ENCODE measurements around the gene MOV10L1. TPM values are rescaled to one million over a fixed set of nuclear protein-coding genes. Genes with fewer than 3 reads are reported as not detected.

MOV10L1 gene
- total RNA-seq, 4 donors from 2014 or later = 0.68 to 0.80 TPM; not detected in 2

GRCh38 chr22:50060441-50061140 lies 29.2 kb upstream of the MOV10L1 start:
- 72% methylated on average over 6 of the region's 28 CpGs for WGBS
- Histone ChIP-seq H3K36me3 (no peaks in the 10 kb centered on the region), H3K27me3 (peaks cover 50% of the 10 kb centered on the region), H3K4me3 (no peak overlapping the region), H3K9me3 (no peaks in the 10 kb centered on the region), H3K27ac (no peak overlapping the region), H3K4me1 (peaks cover 15% of the 10 kb centered on the region)
- TF ChIP-seq EP300 (IDR thresholded peaks at IDR 0.05) (no peak), POLR2A (IDR thresholded peaks at IDR 0.05) (no peak), CTCF (IDR thresholded peaks at IDR 0.05) (no peak), POLR2AphosphoS5 (IDR thresholded peaks at IDR 0.05) (no peak)
- DNase-seq (ENCODE audit: low spot score in 2 of 2) = no peak

GRCh38 chr22:50061141-50061823 lies 28.5 kb upstream of the MOV10L1 start:
- H3K36me3 ChIP-seq = no peaks in the 10 kb centered on the region
- no peak overlapping the region for H3K27ac ChIP-seq
- H3K27me3 ChIP-seq = peaks cover 50% of the 10 kb centered on the region
- DNase-seq (ENCODE audit: low spot score in 2 of 2) = no peak
- TF ChIP-seq CTCF (IDR thresholded peaks at IDR 0.05) (no peak), POLR2AphosphoS5 (IDR thresholded peaks at IDR 0.05) (no peak), POLR2A (IDR thresholded peaks at IDR 0.05) (no peak), EP300 (IDR thresholded peaks at IDR 0.05) (no peak)
- 78% methylated on average over 23 of the region's 27 CpGs for WGBS
- H3K9me3 ChIP-seq = no peaks in the 10 kb centered on the region
- no peak overlapping the region for H3K4me3 ChIP-seq
- H3K4me1 ChIP-seq = peaks cover 15% of the 10 kb centered on the region

- 75% methylated on average over 10 of the region's 17 CpGs for WGBS
- no peak for TF ChIP-seq POLR2AphosphoS5 (IDR thresholded peaks at IDR 0.05)
- TF ChIP-seq POLR2A (IDR thresholded peaks at IDR 0.05) = no peak
- TF ChIP-seq CTCF (IDR thresholded peaks at IDR 0.05) = no peak
- no peak for TF ChIP-seq EP300 (IDR thresholded peaks at IDR 0.05)
Measured at GRCh38 chr22:50061824-50062355, 27.9 kb upstream of the MOV10L1 start.

DNA sequence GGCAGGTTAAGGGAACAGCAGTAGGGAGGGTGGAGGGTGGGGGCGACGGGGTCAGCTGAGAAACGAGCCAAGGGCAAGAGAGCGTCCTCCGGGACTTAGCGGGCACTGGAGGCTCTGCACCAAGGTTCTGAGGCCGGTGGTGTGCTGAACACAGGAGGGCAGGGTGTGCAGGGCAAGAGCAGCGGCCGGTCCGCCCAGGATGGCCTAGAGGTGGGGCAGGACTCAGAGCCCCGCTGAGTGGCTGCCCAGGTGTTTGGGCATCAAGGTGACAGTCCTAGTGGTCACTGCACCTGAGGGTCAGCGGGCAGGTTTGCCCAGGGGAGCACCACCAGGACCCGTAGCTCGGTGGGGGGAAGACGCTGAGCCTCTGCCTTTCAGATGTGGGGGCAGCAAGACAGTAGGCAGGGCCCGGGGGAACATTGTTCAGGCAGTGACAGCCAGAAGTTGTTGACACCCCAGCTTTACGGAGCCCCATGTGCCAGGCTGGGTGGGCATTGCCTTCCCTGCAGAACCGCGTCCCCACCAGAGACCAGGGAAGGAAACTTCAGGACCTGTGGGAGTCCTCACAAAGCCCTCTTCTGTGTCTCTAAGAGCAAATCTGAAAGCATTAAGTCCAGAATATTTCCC lies 27.2 kb upstream of the MOV10L1 start:
- no peak for DNase-seq (ENCODE audit: low spot score in 2 of 2)
- 94% methylated on average over 16 of the region's 19 CpGs for WGBS
- Histone ChIP-seq H3K27ac (no peak overlapping the region), H3K4me3 (no peak overlapping the region), H3K9me3 (no peaks in the 10 kb centered on the region), H3K4me1 (peaks cover 15% of the 10 kb centered on the region), H3K27me3 (peaks cover 49% of the 10 kb centered on the region), H3K36me3 (no peaks in the 10 kb centered on the region)
- no peak for TF ChIP-seq POLR2AphosphoS5 (IDR thresholded peaks at IDR 0.05)
- TF ChIP-seq CTCF (IDR thresholded peaks at IDR 0.05) = no peak
- TF ChIP-seq POLR2A (IDR thresholded peaks at IDR 0.05) = no peak
- TF ChIP-seq EP300 (IDR thresholded peaks at IDR 0.05) = no peak

More at GRCh38 chr22:50061824-50062355, 27.9 kb upstream of the MOV10L1 start:
- no peak overlapping the region for H3K27ac ChIP-seq
- no peak for DNase-seq (ENCODE audit: low spot score in 2 of 2)
- H3K4me3 ChIP-seq = no peak overlapping the region
- H3K27me3 ChIP-seq = peaks cover 50% of the 10 kb centered on the region
- no peaks in the 10 kb centered on the region for H3K9me3 ChIP-seq
- H3K36me3 ChIP-seq = no peaks in the 10 kb centered on the region
- peaks cover 15% of the 10 kb centered on the region for H3K4me1 ChIP-seq

Measured in suprapubic skin (tissue), 4 donors.